GM23338 (cell line): ENCODE measurements around the gene CETN2. TPM values are rescaled to one million over a fixed set of nuclear protein-coding genes. Genes with fewer than 3 reads are reported as not detected.
A peak's percentile ranks its signal among the peaks of the same experiment; 100 is the strongest.

Source experiments
- ATAC-seq: fragments of 200-7000 bp; cut with Tn5 transposase; 3 replicates; pipeline ENCODE4 v1.9.1; 2020
- DNase-seq: peaks from one replicate; pipeline ENCODE4 v3.0.0-alpha.2; 2015; ENCODE audit warnings: low spot score
- H2AFZ ChIP-seq: fragments of 200-600 bp; sonication (generic); 2 replicates; pipeline ENCODE4 v1.8.0; 2016; ENCODE audit warnings: antibody characterized with exemption, mild to moderate bottlenecking, moderate library complexity
- H3F3A ChIP-seq: fragments of 200-600 bp; sonication (generic); replicated peaks from 2 replicates; pipeline ENCODE4 v1.8.0; 2017; ENCODE audit warnings: antibody characterized with exemption, mixed run types, low read depth
- H3K27ac ChIP-seq: fragments of 200-600 bp; sonication (generic); 2 replicates; pipeline ENCODE4 v1.6.1; 2016; ENCODE audit warnings: low read depth
- H3K27me3 ChIP-seq: fragments of 200-600 bp; sonication (generic); 2 replicates; pipeline ENCODE4 v1.8.0; 2016; ENCODE audit warnings: mild to moderate bottlenecking, mixed run types, moderate library complexity; ENCODE audit not compliant: insufficient read depth
- H3K36me3 ChIP-seq: fragments of 200-600 bp; sonication (generic); 2 replicates; pipeline ENCODE4 v1.8.0; 2016; ENCODE audit warnings: mild to moderate bottlenecking; ENCODE audit not compliant: insufficient read depth
- H3K4me1 ChIP-seq: fragments of 200-600 bp; sonication (generic); 2 replicates; pipeline ENCODE4 v1.8.0; 2016; ENCODE audit warnings: mild to moderate bottlenecking, moderate library complexity; ENCODE audit not compliant: insufficient read depth
- H3K4me2 ChIP-seq: fragments of 200-600 bp; sonication (generic); 2 replicates; pipeline ENCODE4 v1.7.1; 2017; ENCODE audit warnings: mixed run types
- H3K4me3 ChIP-seq: fragments of 200-600 bp; sonication (generic); 2 replicates; pipeline ENCODE4 v1.6.1; 2016; ENCODE audit warnings: mixed run types
- H3K79me2 ChIP-seq: fragments of 200-600 bp; sonication (generic); replicated peaks from 2 replicates; pipeline ENCODE4 v1.8.0; 2017; ENCODE audit warnings: mild to moderate bottlenecking; ENCODE audit not compliant: insufficient read depth
- H3K9me2 ChIP-seq: fragments of 200-600 bp; sonication (generic); 2 replicates; pipeline ENCODE4 v1.8.0; 2017; ENCODE audit not compliant: insufficient read depth
- H4K20me1 ChIP-seq: fragments of 200-600 bp; sonication (generic); replicated peaks from 2 replicates; pipeline ENCODE4 v1.8.0; 2017; ENCODE audit warnings: mild to moderate bottlenecking; ENCODE audit not compliant: insufficient read depth
- H3K27ac Mint-ChIP-seq: 2 replicates; pipeline ENCODE4 v1.8.0; 2020; ENCODE audit warnings: inconsistent platforms, mild to moderate bottlenecking, moderate library complexity, mixed read lengths
- H3K27me3 Mint-ChIP-seq: 3 replicates; pipeline ENCODE4 v1.8.0; 2022; ENCODE audit warnings: low read depth, mild to moderate bottlenecking, moderate library complexity, mixed read lengths, inconsistent platforms; ENCODE audit not compliant: insufficient read depth, poor library complexity
- H3K36me3 Mint-ChIP-seq: 3 replicates; pipeline ENCODE4 v1.8.0; 2021; ENCODE audit warnings: low read depth, mild to moderate bottlenecking, inconsistent platforms, moderate library complexity, mixed read lengths
- H3K4me1 Mint-ChIP-seq: 3 replicates; pipeline ENCODE4 v1.8.0; 2020; ENCODE audit warnings: mild to moderate bottlenecking, inconsistent platforms, mixed read lengths
- H3K4me3 Mint-ChIP-seq: 3 replicates; pipeline ENCODE4 v1.8.0; 2021; ENCODE audit warnings: moderate library complexity, mild to moderate bottlenecking, inconsistent platforms, mixed read lengths
- H3K9me3 Mint-ChIP-seq: 3 replicates; pipeline ENCODE4 v1.8.0; 2020; ENCODE audit warnings: moderate library complexity, mild to moderate bottlenecking, inconsistent platforms, mixed read lengths
- CREB1 ChIP-seq: fragments of 250-450 bp; sonication (Bioruptor Pico); IDR thresholded peaks from 2 replicates; pipeline ENCODE4 v1.5.0; 2020; ENCODE audit warnings: low read depth, mild to moderate bottlenecking, moderate library complexity
- ETS1 ChIP-seq: IDR thresholded peaks from 2 replicates; pipeline ENCODE4 v1.6.1; 2016; ENCODE audit warnings: antibody characterized with exemption
- EZH2 ChIP-seq: fragments of 200-600 bp; sonication (generic); IDR thresholded peaks from one replicate; pipeline ENCODE4 v1.8.0; 2017; ENCODE audit warnings: antibody characterized with exemption, mild to moderate bottlenecking, low read depth; ENCODE audit not compliant: unreplicated experiment
- EZH2phosphoT487 ChIP-seq: fragments of 200-600 bp; sonication (generic); IDR thresholded peaks from one replicate; pipeline ENCODE4 v1.8.1; 2018; ENCODE audit warnings: antibody characterized with exemption; ENCODE audit not compliant: unreplicated experiment
- JUNB ChIP-seq: IDR thresholded peaks from one replicate; pipeline ENCODE4 v1.6.1; 2016; ENCODE audit warnings: antibody characterized with exemption; ENCODE audit not compliant: unreplicated experiment
- NANOG ChIP-seq: IDR thresholded peaks from 2 replicates; pipeline ENCODE4 v1.6.1; 2016; ENCODE audit warnings: antibody characterized with exemption, borderline replicate concordance
- POLR2AphosphoS5 ChIP-seq: IDR thresholded peaks from 2 replicates; pipeline ENCODE4 v1.6.1; 2016; ENCODE audit warnings: antibody characterized with exemption, low read depth
- REST ChIP-seq: IDR thresholded peaks from one replicate; pipeline ENCODE4 v1.6.1; 2018; ENCODE audit warnings: antibody characterized with exemption; ENCODE audit not compliant: unreplicated experiment
- ZNF114 ChIP-seq: fragments of 250-450 bp; sonication (Bioruptor Pico); IDR thresholded peaks from 2 replicates; pipeline ENCODE4 v1.5.0; 2020; ENCODE audit warnings: mild to moderate bottlenecking, moderate library complexity
- ZNF331 ChIP-seq: fragments of 250-450 bp; sonication (Bioruptor Pico); IDR thresholded peaks from 2 replicates; pipeline ENCODE4 v1.5.0; 2020; ENCODE audit warnings: low read depth, mild to moderate bottlenecking, moderate library complexity
- long read RNA-seq: library from polyadenylated mRNA; unstranded; transcript quantifications from one replicate; pipeline ENCODE4 v2.0.0, GENCODE V29; 2020; ENCODE audit not compliant: unreplicated experiment
- polyA plus RNA-seq: library from polyadenylated mRNA; unstranded; fragments of >200 nt; fragmentation: Nextera tagmentation; extraction: Ambion mirVana; gene quantifications from 2 replicates; pipeline ENCODE4 v1.2.1, GENCODE V29; 2016
- total RNA-seq: library from RNA; depleted of rRNA; stranded (reverse); fragments of >200 nt; shearing (Covaris generic); gene quantifications from 2 replicates; pipeline ENCODE4 v1.2.3, GENCODE V29; 2014; rRNA removed
- TF ChIP-seq, protein P1 (sequence below), 2 experiments: fragments of 200-600 bp in 1 of 2; sonication (generic) in 1 of 2; conservative IDR thresholded peaks; 2 replicates each; pipeline versions ENCODE4 v1.5.1 to v1.6.1; 2016 to 2017; ENCODE audit warnings: antibody characterized with exemption in 2 of 2, low read depth in 2 of 2, mild to moderate bottlenecking in 2 of 2, moderate library complexity in 1 of 2

CETN2 gene
- total RNA-seq (20.4 and 23.9 TPM in 2 replicates), polyA plus RNA-seq (53.4 and 53.7 TPM in 2 replicates)
- long read RNA-seq, transcript CETN2-201 (5 exons, 1,454 nt), result major isoform, 11 of 17 reads
- long read RNA-seq, partial matches to known transcripts, result 6 of 17 reads
- long read RNA-seq, other reads (novel, unspliced or antisense), result 0 of 17 reads

- H3K9me3 Mint-ChIP-seq, result no peaks in the 10 kb centered on the region; the same call in 2 of the 3 replicates
- Histone ChIP-seq H4K20me1 (no peaks in the 10 kb centered on the region), H3K27me3 (no peaks in the 10 kb centered on the region), H3K4me3 (peak within 1 kb of the TSS; percentile 83), H3K79me2 (peaks cover 32% of the 10 kb centered on the region), H3K36me3 (no peaks in the 10 kb centered on the region), H3K9me2 (no peaks in the 10 kb centered on the region), H2AFZ (peak within 1 kb of the TSS; percentile 69; the same call in 1 of the 2 replicates), H3K27ac (no peak within 1 kb of the TSS), H3K4me2 (peak within 1 kb of the TSS; percentile 88), H3K4me1 (no peaks in the 10 kb centered on the region; the same call in none of the 2 replicates), H3F3A (no peaks in the 10 kb centered on the region)
- peaks cover 4% of the 10 kb centered on the region for H3K27me3 Mint-ChIP-seq
- ATAC-seq (peak; percentile 97), DNase-seq (peak; percentile 93)
- H3K4me3 Mint-ChIP-seq, result peak within 1 kb of the TSS; percentile 95
- TF ChIP-seq CREB1 (CRISPR knock-in tag) (peak; percentile 36; the same call in 1 of the 2 replicates), ZNF114 (CRISPR knock-in tag) (no peak), POLR2AphosphoS5 (peak; percentile 62), EZH2 (no peak)
- TF ChIP-seq, protein P1, sequence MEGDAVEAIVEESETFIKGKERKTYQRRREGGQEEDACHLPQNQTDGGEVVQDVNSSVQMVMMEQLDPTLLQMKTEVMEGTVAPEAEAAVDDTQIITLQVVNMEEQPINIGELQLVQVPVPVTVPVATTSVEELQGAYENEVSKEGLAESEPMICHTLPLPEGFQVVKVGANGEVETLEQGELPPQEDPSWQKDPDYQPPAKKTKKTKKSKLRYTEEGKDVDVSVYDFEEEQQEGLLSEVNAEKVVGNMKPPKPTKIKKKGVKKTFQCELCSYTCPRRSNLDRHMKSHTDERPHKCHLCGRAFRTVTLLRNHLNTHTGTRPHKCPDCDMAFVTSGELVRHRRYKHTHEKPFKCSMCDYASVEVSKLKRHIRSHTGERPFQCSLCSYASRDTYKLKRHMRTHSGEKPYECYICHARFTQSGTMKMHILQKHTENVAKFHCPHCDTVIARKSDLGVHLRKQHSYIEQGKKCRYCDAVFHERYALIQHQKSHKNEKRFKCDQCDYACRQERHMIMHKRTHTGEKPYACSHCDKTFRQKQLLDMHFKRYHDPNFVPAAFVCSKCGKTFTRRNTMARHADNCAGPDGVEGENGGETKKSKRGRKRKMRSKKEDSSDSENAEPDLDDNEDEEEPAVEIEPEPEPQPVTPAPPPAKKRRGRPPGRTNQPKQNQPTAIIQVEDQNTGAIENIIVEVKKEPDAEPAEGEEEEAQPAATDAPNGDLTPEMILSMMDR (conservative IDR thresholded peaks at IDR 0.05; ENCODE audit: low read depth in 2 of 2), result no peak
- H3K27ac Mint-ChIP-seq, result peak within 1 kb of the TSS; percentile 90
- peaks cover 12% of the 10 kb centered on the region for H3K4me1 Mint-ChIP-seq
- H3K36me3 Mint-ChIP-seq, result peaks cover 28% of the 10 kb centered on the region
Observed at GRCh38 chrX:152830312-152831305, at the start of gene CETN2, which contains the start of gene NSDHL. Gene CETN2 (minus strand): TSS chrX:152830757. CDS start chrX:152830710, 47 bp downstream. Gene NSDHL (plus strand): TSS chrX:152831063. CDS start chrX:152846325, 15,262 bp downstream.

- H3K4me3 Mint-ChIP-seq, result no peak overlapping the region
Observed at GRCh38 chrX:152878976-152879755, 48.6 kb upstream of the CETN2 start.

More at GRCh38 chrX:152878976-152879755, 48.6 kb upstream of the CETN2 start:
- Mint-ChIP-seq H3K4me1 (peaks cover under 1% of the 10 kb centered on the region; the same call in 1 of the 3 replicates), H3K36me3 (no peaks in the 10 kb centered on the region), H3K27ac (no peak overlapping the region), H3K9me3 (peaks cover 7% of the 10 kb centered on the region), H3K27me3 (peaks cover 6% of the 10 kb centered on the region)
- TF ChIP-seq EZH2phosphoT487 (no peak), REST (no peak), NANOG (no peak), JUNB (no peak), ETS1 (no peak), POLR2AphosphoS5 (no peak), ZNF331 (no peak), CREB1 (CRISPR knock-in tag) (no peak)
- TF ChIP-seq, protein P1 (conservative IDR thresholded peaks at IDR 0.05; ENCODE audit: low read depth in 2 of 2), result no peak
- DNase-seq, result no peak
- H3K4me3 ChIP-seq, result no peak overlapping the region
- no peaks in the 10 kb centered on the region for H3K79me2 ChIP-seq
- H3K36me3 ChIP-seq, result no peaks in the 10 kb centered on the region
- H3K27me3 ChIP-seq, result no peaks in the 10 kb centered on the region
- H3K4me2 ChIP-seq, result no peak overlapping the region
- no peak overlapping the region for H3K27ac ChIP-seq
- H3F3A ChIP-seq, result no peaks in the 10 kb centered on the region
- no peak for ATAC-seq
- H4K20me1 ChIP-seq, result no peaks in the 10 kb centered on the region
- no peak overlapping the region for H2AFZ ChIP-seq
- no peaks in the 10 kb centered on the region for H3K9me2 ChIP-seq
- no peaks in the 10 kb centered on the region for H3K4me1 ChIP-seq
